Measurements from ENCODE around the gene NRM. TPM values are rescaled to one million over a fixed set of nuclear protein-coding genes. Genes with fewer than 3 reads are reported as not detected.

Gene NRM
- total and polyA plus RNA-seq, 2 of the 13 experiments (the other 11 are each of a cell fraction or from before 2014, with no cell fraction given), result 12.5 to 16.0 TPM

DNA sequence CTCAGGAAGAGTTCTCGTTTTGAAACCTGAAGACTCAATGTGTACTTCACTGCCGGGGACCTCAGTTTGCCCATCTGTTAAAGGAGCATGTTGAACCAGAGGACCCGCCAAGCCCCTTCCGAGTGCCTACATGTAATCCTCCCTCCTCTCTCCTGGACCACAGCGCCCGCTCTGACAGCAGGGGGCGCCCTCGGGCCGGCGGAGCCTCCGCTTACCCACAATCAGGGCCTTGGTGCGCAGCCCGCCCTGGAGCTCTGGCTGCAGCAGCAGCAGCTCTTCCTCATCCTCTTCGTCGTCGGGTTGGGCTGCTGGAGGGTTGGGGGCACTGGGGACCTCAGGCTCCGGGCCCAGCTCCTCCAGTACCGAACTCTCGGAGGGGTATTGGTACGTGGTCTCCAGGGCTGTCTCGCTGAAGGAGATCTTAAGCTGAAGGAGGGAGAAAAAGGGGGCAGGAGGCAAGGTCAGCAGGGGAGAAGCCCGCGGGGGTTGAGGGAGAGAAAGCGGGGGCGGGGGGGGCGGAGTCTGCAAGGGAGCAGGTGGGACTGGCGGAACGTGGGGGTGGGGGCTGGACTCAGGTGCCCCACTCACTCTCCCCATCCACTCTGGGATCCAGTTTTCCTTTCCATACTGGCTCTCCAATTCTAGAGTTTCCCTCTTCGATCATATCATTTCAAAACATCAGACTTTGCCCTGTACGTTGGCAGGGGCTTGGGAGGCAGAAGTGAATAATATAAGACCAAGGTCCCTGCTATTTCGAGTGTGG, 11.6 kb downstream of the NRM start (continued):
- TF ChIP-seq KDM4B (CRISPR knock-in tag; IDR thresholded peaks at IDR 0.05) (peak; percentile 82), SMAD9 (CRISPR knock-in tag; IDR thresholded peaks at IDR 0.05) (no peak), SSRP1 (CRISPR knock-in tag; IDR thresholded peaks at IDR 0.05) (peak; percentile 96), PATZ1 (CRISPR knock-in tag; IDR thresholded peaks at IDR 0.05) (peak; percentile 54; the same call in 1 of the 2 replicates), ZBTB25 (CRISPR knock-in tag; IDR thresholded peaks at IDR 0.05) (peak; percentile 77), ZSCAN25 (CRISPR knock-in tag; IDR thresholded peaks at IDR 0.05) (peak; percentile 92), IKZF4 (CRISPR knock-in tag; IDR thresholded peaks at IDR 0.05; ENCODE audit: borderline replicate concordance, low read depth, not compliant biosample characterization) (no peak), HNF4A (CRISPR knock-in tag; IDR thresholded peaks at IDR 0.05) (peak; percentile 72), ZC3H13 (CRISPR knock-in tag; IDR thresholded peaks at IDR 0.05) (0 out of 2 replicates have a peak, but pooled peaks have one; percentile 38), FOXC1 (CRISPR knock-in tag; IDR thresholded peaks at IDR 0.05; ENCODE audit: borderline replicate concordance) (0 out of 2 replicates have a peak, but pooled peaks have one; percentile 27), THRA (CRISPR knock-in tag; IDR thresholded peaks at IDR 0.05; ENCODE audit: borderline replicate concordance) (peak; percentile 67; the same call in 1 of the 2 replicates), ZNF138 (CRISPR knock-in tag; IDR thresholded peaks at IDR 0.05; ENCODE audit: low read depth) (no peak), ZNF281 (CRISPR knock-in tag; IDR thresholded peaks at IDR 0.05; ENCODE audit: borderline replicate concordance) (peak; percentile 45; the same call in 1 of the 2 replicates), SP5 (CRISPR knock-in tag; IDR thresholded peaks at IDR 0.05; ENCODE audit: borderline replicate concordance, low read depth) (0 out of 2 replicates have a peak, but pooled peaks have one; percentile 42), NFE2L1 (CRISPR knock-in tag; IDR thresholded peaks at IDR 0.05; ENCODE audit: borderline replicate concordance) (no peak), STAT5B (CRISPR knock-in tag; IDR thresholded peaks at IDR 0.05) (no peak), SNAPC2 (CRISPR knock-in tag; IDR thresholded peaks at IDR 0.05) (peak; percentile 79; the same call in 1 of the 2 replicates), ZNF567 (CRISPR knock-in tag; IDR thresholded peaks at IDR 0.05; ENCODE audit: borderline replicate concordance) (0 out of 2 replicates have a peak, but pooled peaks have one; percentile 68), ZNF761 (CRISPR knock-in tag; conservative IDR thresholded peaks at IDR 0.05) (0 out of 2 replicates have a peak, but pooled peaks have one; percentile 35)
- TF ChIP-seq, protein P1, sequence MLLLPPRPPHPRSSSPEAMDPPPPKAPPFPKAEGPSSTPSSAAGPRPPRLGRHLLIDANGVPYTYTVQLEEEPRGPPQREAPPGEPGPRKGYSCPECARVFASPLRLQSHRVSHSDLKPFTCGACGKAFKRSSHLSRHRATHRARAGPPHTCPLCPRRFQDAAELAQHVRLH (CRISPR knock-in tag; IDR thresholded peaks at IDR 0.05; ENCODE audit: borderline replicate concordance, low read depth), result peak; percentile 84; the same call in 1 of the 2 replicates
- TF ChIP-seq, protein P2, sequence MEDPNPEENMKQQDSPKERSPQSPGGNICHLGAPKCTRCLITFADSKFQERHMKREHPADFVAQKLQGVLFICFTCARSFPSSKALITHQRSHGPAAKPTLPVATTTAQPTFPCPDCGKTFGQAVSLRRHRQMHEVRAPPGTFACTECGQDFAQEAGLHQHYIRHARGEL (CRISPR knock-in tag; IDR thresholded peaks at IDR 0.05), result peak; percentile 52; the same call in 1 of the 2 replicates

All from HepG2 (cell line).